Neuronal stem cell (in vitro differentiated cells): ENCODE data around the gene CCDC127.

Source experiments
- DNase-seq: peaks from one replicate; pipeline ENCODE4 v3.0.0-alpha.2; 2013; ENCODE audit warnings: low spot score
- H2AFZ ChIP-seq: one replicate; pipeline ENCODE4 v1.6.1; 2013; ENCODE audit warnings: mild to moderate bottlenecking, low read length, inconsistent platforms
- H2AK5ac ChIP-seq: 2 replicates; pipeline ENCODE4 v1.6.1; 2013; ENCODE audit warnings: low read depth, mild to moderate bottlenecking, inconsistent platforms, low read length, moderate library complexity, mixed read lengths
- H2BK120ac ChIP-seq: 2 replicates; pipeline ENCODE4 v1.6.1; 2013; ENCODE audit warnings: low read depth, mild to moderate bottlenecking, inconsistent platforms, low read length, moderate library complexity, mixed read lengths
- H2BK12ac ChIP-seq: one replicate; pipeline ENCODE4 v1.6.1; 2013; ENCODE audit warnings: low read length, inconsistent platforms
- H2BK15ac ChIP-seq: 2 replicates; pipeline ENCODE4 v1.6.1; 2013; ENCODE audit warnings: mild to moderate bottlenecking, low read length, inconsistent platforms, mixed read lengths
- H2BK5ac ChIP-seq: one replicate; pipeline ENCODE4 v1.6.1; 2013; ENCODE audit warnings: inconsistent platforms, mild to moderate bottlenecking, low read length, moderate library complexity
- H3K14ac ChIP-seq: one replicate; pipeline ENCODE4 v1.6.1; 2013; ENCODE audit warnings: low read length, inconsistent platforms
- H3K18ac ChIP-seq: 2 replicates; pipeline ENCODE4 v1.6.1; 2013; ENCODE audit warnings: low read length, inconsistent platforms
- H3K23ac ChIP-seq: 2 replicates; pipeline ENCODE4 v1.6.1; 2013; ENCODE audit warnings: low read depth, mild to moderate bottlenecking, mixed read lengths, low read length, inconsistent platforms; ENCODE audit not compliant: poor library complexity
- H3K27ac ChIP-seq: replicated peaks from 3 replicates; pipeline ENCODE4 v1.5.1; 2013; ENCODE audit warnings: low read length, inconsistent platforms
- H3K27me3 ChIP-seq, 3 experiments: 2 replicates each; pipeline ENCODE4 v1.6.1; 2013; ENCODE audit warnings: low read length in 3 of 3, mild to moderate bottlenecking in 2 of 3, inconsistent platforms in 1 of 3, low read depth in 1 of 3, mixed read lengths in 1 of 3, moderate library complexity in 1 of 3; ENCODE audit not compliant: control insufficient read depth in 3 of 3, insufficient read depth in 3 of 3
- H3K36me3 ChIP-seq, 2 donors: replicated peaks in 1 of 2; 2 replicates each; pipeline ENCODE4 v1.6.1; 2013; ENCODE audit warnings: low read length in 2 of 2; ENCODE audit not compliant: control insufficient read depth in 2 of 2, insufficient read depth in 2 of 2
- H3K4ac ChIP-seq: 2 replicates; pipeline ENCODE4 v1.6.1; 2013; ENCODE audit warnings: inconsistent platforms, mild to moderate bottlenecking, low read length, moderate library complexity
- H3K4me1 ChIP-seq, 2 donors: 1 replicate in 1 of 2; 2 replicates in 1 of 2; pipeline ENCODE4 v1.6.1; 2013; ENCODE audit warnings: low read length in 2 of 2, low read depth in 1 of 2; ENCODE audit not compliant: control insufficient read depth in 2 of 2, insufficient read depth in 1 of 2
- H3K4me2 ChIP-seq: one replicate; pipeline ENCODE4 v1.6.1; 2013; ENCODE audit warnings: mild to moderate bottlenecking, low read length, inconsistent platforms; ENCODE audit not compliant: insufficient read depth, poor library complexity, severe bottlenecking
- H3K4me3 ChIP-seq, 2 donors: 2 replicates each; pipeline ENCODE4 v1.5.1; 2013; ENCODE audit warnings: low read length in 2 of 2, mild to moderate bottlenecking in 2 of 2, inconsistent platforms in 1 of 2, moderate library complexity in 1 of 2
- H3K79me1 ChIP-seq: one replicate; pipeline ENCODE4 v1.6.1; 2013; ENCODE audit warnings: low read depth, mild to moderate bottlenecking, inconsistent platforms, low read length, moderate library complexity
- H3K9ac ChIP-seq: one replicate; pipeline ENCODE4 v1.6.1; 2013; ENCODE audit warnings: mild to moderate bottlenecking, low read depth, low read length, inconsistent platforms; ENCODE audit not compliant: poor library complexity
- H3K9me3 ChIP-seq, 2 donors: replicated peaks in 1 of 2; 2 replicates each; pipeline versions ENCODE3 to v1.6.1; 2013; ENCODE audit warnings: low read length in 2 of 2, mild to moderate bottlenecking in 2 of 2, inconsistent platforms in 1 of 2, low read depth in 1 of 2, mixed read lengths in 1 of 2, moderate library complexity in 1 of 2; ENCODE audit not compliant: control insufficient read depth in 2 of 2, insufficient read depth in 1 of 2
- H4K8ac ChIP-seq: one replicate; pipeline ENCODE4 v1.6.1; 2013; ENCODE audit warnings: low read depth, mild to moderate bottlenecking, inconsistent platforms, low read length, moderate library complexity
- H4K91ac ChIP-seq: one replicate; pipeline ENCODE4 v1.6.1; 2013; ENCODE audit warnings: low read length, low read depth, mild to moderate bottlenecking, inconsistent platforms; ENCODE audit not compliant: poor library complexity
- WGBS, 2 donors: extraction: QIAGEN DNeasy Blood & Tissue Kit; methylation state at CpG; one replicate each; pipeline ENCODE4 v1.1.7; 2013; ENCODE audit warnings: missing lambda C conversion rate in 2 of 2, mixed read lengths in 1 of 2; ENCODE audit not compliant: insufficient read length in 2 of 2, insufficient replicate concordance in 1 of 2; ENCODE audit errors: extremely low coverage in 2 of 2; 5-methylcytosine and 5-hydroxymethylcytosine counted together

CCDC127 gene

DNA sequence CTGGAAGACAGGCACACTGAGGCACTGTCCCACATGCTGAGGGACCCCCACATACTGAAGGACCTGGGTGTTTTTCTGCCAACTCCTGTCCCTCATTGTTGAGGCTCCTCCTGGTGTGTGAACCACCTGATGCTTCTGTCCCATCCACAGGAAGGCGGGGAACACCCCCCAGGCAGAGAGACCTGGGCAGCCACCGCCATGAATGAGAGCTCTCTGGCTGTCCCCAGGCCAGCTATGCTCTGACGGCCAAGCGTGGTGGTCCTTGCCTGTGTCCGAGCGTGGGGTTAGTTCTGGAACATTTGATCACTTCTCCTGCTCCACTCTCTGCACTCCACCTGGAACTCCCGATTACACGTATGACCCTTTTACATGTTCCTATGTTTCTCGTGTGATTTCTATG, 38.6 kb downstream of the CCDC127 start:
- no peak for DNase-seq
- Histone ChIP-seq H3K18ac (no peak overlapping the region), H3K79me1 (no peaks in the 10 kb centered on the region), H3K9me3 (no peaks in the 10 kb centered on the region), H2AK5ac (no peak overlapping the region), H3K9ac (no peak overlapping the region), H2BK12ac (no peak overlapping the region), H4K8ac (no peak overlapping the region), H3K4me1 (peaks cover 3 to 5% of the 10 kb centered on the region in 2 donors), H3K14ac (peak overlapping the region; percentile 3), H3K4me3 (peak overlapping the region in 1 of 2 donors; percentile 36), H2BK120ac (no peak overlapping the region), H4K91ac (no peak overlapping the region), H3K36me3 (peaks cover 5 to 34% of the 10 kb centered on the region in 2 donors), H3K4ac (no peak overlapping the region), H3K4me2 (no peak overlapping the region), H3K27ac (no peak overlapping the region), H3K23ac (no peak overlapping the region), H2BK5ac (no peak overlapping the region), H2AFZ (no peak overlapping the region), H2BK15ac (no peak overlapping the region), H3K27me3 (no peaks in the 10 kb centered on the region)
- no CpG with 5 or more reads among the region's 9 CpGs for WGBS, 2 donors

DNA sequence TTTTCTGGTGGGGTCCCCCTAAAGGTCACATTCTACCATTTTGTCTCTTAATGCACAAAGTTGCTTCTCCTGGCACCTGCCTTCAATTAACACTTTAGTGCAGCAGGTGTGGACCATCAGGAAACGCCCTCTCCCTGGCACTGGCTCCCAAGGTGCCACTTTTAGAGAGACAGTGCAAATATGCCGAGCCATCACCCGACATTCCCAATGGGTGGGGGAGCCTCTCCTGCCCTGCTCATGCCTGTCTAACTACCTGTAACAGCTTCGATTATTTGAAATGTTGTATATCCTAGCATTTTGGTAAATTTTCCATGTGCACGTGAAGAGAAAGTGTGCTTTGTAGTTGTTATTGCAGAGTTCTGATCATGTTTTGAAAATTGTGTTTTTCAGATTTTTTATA, 39.8 kb downstream of the CCDC127 start:
- Histone ChIP-seq H3K14ac (no peak overlapping the region), H3K27ac (no peak overlapping the region), H2AFZ (no peak overlapping the region), H3K9me3 (no peaks in the 10 kb centered on the region), H3K36me3 (peaks cover 11 to 37% of the 10 kb centered on the region in 2 donors), H3K4me1 (peaks cover 3 to 5% of the 10 kb centered on the region in 2 donors), H3K4ac (no peak overlapping the region), H3K79me1 (no peaks in the 10 kb centered on the region), H2AK5ac (no peak overlapping the region), H3K18ac (no peak overlapping the region), H2BK15ac (no peak overlapping the region), H4K8ac (no peak overlapping the region), H4K91ac (no peak overlapping the region), H2BK5ac (no peak overlapping the region), H2BK12ac (no peak overlapping the region), H3K9ac (no peak overlapping the region), H3K4me2 (no peak overlapping the region), H3K27me3 (no peaks in the 10 kb centered on the region), H2BK120ac (no peak overlapping the region), H3K4me3 (no peak overlapping the region), H3K23ac (no peak overlapping the region)
- no peak for DNase-seq
- no CpG with 5 or more reads among the region's 5 CpGs for WGBS, 2 donors

DNA sequence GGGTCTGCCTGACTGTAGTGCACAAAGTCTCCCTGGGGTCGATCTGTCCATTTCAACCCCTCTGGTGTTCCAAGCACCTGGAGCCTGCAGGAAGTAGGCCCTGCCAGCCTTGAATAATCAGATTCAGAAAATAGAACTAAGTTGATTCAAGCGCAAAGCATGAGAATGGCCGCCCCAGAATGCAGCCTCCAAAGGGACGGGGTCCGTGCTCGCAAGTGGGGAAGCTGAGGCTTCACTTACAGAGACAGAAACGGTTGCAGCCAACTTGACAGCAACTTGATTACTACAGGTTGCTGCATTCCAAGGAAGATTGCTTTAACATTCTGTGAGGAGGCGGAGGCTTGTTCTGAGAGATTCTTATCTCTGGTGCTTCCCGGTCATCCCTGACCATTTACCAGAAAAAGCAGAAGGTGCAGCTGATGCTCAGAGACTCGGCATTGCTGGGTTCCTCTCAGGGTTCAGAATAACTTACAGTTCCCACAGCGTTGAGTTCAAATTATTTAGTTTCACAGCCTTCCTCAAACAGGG, 41.6 kb downstream of the CCDC127 start:
- Histone ChIP-seq H2BK12ac (no peak overlapping the region), H4K91ac (no peak overlapping the region), H3K14ac (no peak overlapping the region), H3K9me3 (no peaks in the 10 kb centered on the region), H2AFZ (no peak overlapping the region), H2BK120ac (no peak overlapping the region), H3K36me3 (peaks cover 12 to 32% of the 10 kb centered on the region in 2 donors), H3K4me1 (peaks cover 5 to 8% of the 10 kb centered on the region in 2 donors), H4K8ac (no peak overlapping the region), H3K4ac (no peak overlapping the region), H3K27me3 (no peaks in the 10 kb centered on the region), H3K79me1 (no peaks in the 10 kb centered on the region), H2BK15ac (no peak overlapping the region), H3K4me3 (no peak overlapping the region), H3K9ac (no peak overlapping the region), H3K27ac (no peak overlapping the region), H3K18ac (peak overlapping the region; percentile 9), H3K4me2 (no peak overlapping the region), H2BK5ac (no peak overlapping the region), H3K23ac (no peak overlapping the region), H2AK5ac (no peak overlapping the region)
- DNase-seq, result no peak
- WGBS, 2 donors, result no CpG with 5 or more reads among the region's 11 CpGs

DNA sequence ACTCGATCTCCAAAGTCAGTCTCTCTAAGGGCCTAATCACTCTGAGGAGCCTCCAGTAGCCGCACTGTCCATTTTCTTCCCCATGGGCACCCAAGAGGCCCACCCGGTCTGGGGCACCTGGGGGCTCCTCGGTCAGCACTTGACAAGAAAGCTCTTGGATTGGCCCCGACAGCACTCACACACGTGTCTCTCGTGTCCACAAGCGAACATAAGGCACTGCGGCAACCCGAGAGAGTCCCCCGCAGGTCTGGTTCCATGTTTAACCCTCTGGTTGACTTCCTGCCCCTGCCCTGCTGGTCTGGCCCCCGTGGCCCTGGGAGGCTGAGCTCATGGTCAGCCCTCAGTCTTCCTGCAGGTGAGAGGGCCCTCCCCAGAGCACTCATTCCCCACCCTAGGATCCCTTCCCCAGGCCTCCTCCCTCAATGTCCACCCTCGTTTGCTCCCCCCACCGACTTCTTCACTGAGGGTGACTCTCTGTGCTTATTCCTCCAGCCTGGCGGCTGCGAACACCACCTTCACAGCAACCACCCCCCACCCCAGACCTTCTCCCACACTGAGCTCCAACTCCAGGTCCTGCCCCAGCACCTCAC, 43.0 kb downstream of the CCDC127 start:
- WGBS, 2 donors, result no CpG with 5 or more reads among the region's 16 CpGs

More for the DNA sequence above, 43.0 kb downstream of the CCDC127 start:
- no peak overlapping the region for H2AFZ ChIP-seq
- H2AK5ac ChIP-seq, result no peak overlapping the region
- no peak overlapping the region for H2BK5ac ChIP-seq
- no peak for DNase-seq
- peaks cover 0 to 18% of the 10 kb centered on the region in 2 donors for H3K4me1 ChIP-seq
- peaks cover 12 to 38% of the 10 kb centered on the region in 2 donors for H3K36me3 ChIP-seq
- H3K4me2 ChIP-seq, result no peak overlapping the region
- no peak overlapping the region for H3K23ac ChIP-seq
- H3K14ac ChIP-seq, result no peak overlapping the region
- no peak overlapping the region for H3K9ac ChIP-seq
- no peaks in the 10 kb centered on the region for H3K79me1 ChIP-seq
- H3K4ac ChIP-seq, result no peak overlapping the region
- H2BK15ac ChIP-seq, result no peak overlapping the region
- no peak overlapping the region for H3K27ac ChIP-seq
- no peak overlapping the region for H2BK120ac ChIP-seq
- H2BK12ac ChIP-seq, result peak overlapping the region; percentile 18
- H4K91ac ChIP-seq, result no peak overlapping the region
- no peak overlapping the region for H3K4me3 ChIP-seq
- peak overlapping the region; percentile 36 for H3K18ac ChIP-seq
- no peaks in the 10 kb centered on the region for H3K9me3 ChIP-seq
- no peak overlapping the region for H4K8ac ChIP-seq
- H3K27me3 ChIP-seq, result no peaks in the 10 kb centered on the region
